Colon (tissue), 2 donors: ENCODE results near the gene ARHGEF12.

Experiments
- FAIRE-seq: peaks from 2 replicates; lab custom pipeline; 2012; peaks lifted over from hg19 to GRCh38; lab: Jason Lieb, UNC
- donor health status: control.
- donor health status: control.

The ARHGEF12 gene

GRCh38 chr11:120517801-120518291, 181.6 kb downstream of the ARHGEF12 start:
- no peak for FAIRE-seq

GRCh38 chr11:120518356-120518755, 182.1 kb downstream of the ARHGEF12 start:
- FAIRE-seq = no peak

GRCh38 chr11:120519474-120519873, 183.3 kb downstream of the ARHGEF12 start:
- FAIRE-seq = no peak

GRCh38 chr11:120520091-120520822, 184.0 kb downstream of the ARHGEF12 start:
- FAIRE-seq = no peak

DNA sequence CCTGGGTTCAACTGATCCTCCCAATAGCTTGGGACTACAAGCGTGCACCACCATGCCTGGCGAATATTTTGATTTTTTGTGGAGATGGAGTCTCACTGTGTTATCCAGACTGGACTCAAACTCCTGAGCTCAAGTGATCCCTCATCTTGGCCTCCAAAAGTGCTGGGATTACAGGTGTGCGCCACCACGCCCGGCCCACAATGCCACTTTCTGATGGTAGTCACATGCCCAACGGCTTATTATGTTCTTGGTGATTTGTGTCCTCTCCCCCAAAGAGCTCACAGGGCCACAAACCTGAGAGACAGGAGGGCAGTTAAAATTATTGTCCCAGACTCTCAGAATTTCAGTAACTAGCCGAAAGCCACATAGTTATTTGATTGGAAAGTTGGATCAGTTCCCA, 185.0 kb downstream of the ARHGEF12 start:
- FAIRE-seq = no peak

- FAIRE-seq = no peak
These were observed 185.8 kb downstream of the ARHGEF12 start for GRCh38 chr11:120522021-120522420.

GRCh38 chr11:120522736-120523135, 186.5 kb downstream of the ARHGEF12 start:
- no peak for FAIRE-seq

- FAIRE-seq = no peak
These were observed 187.0 kb downstream of the ARHGEF12 start for GRCh38 chr11:120523196-120523595.

- FAIRE-seq = no peak
These were observed 188.4 kb downstream of the ARHGEF12 start for GRCh38 chr11:120524536-120525085.

DNA sequence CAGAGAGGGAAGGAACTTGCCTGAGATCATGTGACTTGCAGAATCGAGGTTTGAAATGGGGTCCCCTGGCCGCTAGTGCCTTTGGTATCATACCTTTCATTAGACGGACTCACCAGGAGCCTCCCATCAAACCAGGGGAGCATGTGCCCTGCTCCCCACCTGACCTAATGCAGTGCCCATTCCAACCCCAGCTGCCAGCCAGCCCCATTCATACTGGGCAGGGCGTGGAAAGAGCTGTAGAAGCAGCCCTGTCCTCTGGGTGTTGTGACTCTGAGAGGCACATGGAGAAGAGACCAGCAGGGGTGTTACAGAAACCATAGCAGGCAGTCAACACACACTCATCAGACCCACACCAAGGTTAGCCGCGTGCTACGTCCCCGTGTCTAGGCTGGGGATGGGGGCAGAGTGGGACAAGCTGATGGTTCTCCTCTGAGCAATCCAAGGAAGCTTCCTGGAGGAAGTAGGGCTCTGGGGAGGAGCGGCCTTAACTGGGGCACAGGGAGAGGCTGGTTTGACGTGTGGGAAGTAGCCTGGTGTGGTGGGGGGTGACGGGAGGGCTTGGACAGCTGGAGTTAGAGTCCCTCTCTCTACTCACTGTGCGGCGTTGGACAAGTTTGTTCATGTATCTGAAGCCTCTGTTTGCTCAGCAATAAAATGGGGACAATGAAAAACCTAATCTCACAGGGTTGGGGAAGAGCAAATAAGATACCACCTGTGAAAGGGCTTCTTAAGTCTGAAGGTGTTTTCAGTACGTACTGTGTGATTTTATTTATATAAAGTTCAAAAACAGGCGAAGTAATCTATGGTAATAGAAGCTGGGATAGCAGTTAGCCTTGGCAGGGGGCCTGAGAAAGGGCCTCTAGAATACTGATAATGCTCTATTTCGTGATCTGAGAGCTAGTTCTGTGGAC, 189.3 kb downstream of the ARHGEF12 start:
- no peak for FAIRE-seq

GRCh38 chr11:120526241-120526640, 190.0 kb downstream of the ARHGEF12 start:
- no peak for FAIRE-seq

DNA sequence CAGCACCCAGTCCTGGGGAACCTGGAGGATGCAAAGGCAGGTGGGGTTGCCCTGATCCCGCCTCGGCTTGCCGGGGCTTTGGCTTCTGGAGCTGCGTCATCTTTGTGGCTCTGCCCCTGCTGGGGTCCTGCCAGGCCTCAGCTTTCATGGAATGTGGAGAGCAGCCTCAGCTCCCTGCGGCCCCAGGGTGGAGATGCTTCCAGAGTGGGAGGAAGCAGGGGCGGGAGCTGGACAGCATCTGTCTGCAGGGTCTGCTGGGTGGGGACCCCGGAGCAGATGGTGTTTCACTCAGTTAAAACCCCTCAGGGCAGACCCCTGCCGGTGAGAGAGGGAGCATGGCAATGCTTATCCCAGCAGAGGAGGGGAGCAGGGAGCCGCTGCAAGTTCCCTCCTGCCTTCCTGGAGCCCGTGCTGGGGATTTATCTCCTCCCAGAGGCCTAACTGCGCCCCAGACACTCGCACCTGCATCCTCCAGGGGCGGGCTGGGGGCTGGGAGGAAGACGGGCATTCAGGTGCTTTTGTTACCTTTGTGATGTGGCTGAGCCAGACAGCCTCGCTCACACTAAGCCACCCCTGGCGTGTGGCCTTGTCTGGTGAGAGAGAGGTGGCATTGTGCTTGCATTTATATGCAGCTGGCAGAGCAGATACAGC, 191.0 kb downstream of the ARHGEF12 start:
- FAIRE-seq = no peak

DNA sequence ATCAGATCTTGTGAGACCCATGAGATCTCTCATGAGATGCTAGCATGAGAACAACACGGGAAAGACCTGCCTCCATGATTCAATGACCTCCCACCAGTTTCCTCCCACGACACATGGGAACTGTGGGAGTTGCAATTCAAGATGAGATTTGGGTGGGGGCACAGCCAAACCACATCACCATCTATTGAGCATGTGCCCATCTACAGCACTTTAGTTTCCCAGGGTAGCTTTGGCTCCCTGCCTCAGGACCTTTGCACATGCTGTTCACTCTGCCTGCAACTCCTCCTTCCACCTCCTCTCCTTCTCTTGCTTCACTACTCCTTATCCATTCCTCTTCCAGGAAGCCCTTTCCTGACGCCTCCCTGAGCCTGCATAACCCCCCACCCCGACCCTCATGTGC, 192.5 kb downstream of the ARHGEF12 start:
- FAIRE-seq = no peak

DNA sequence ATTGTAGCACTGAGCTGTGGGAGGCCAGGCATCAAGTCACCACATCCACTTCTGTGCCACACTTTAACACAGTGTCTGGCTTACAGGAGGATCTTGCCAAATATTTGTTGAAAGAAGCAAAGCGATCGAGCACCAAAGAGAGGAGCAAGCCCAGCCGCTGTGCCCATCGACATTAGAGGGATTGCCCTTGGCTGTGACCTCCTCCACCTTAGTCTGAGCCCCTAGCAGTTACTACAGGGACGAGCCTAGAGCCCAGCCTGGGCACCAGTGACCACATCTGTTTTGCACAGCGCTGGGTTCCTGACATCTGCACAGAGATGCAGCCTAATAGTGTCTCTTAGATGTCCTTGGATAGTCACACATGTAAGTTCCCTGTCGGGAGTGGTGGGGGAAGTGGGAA, 193.0 kb downstream of the ARHGEF12 start:
- no peak for FAIRE-seq

DNA sequence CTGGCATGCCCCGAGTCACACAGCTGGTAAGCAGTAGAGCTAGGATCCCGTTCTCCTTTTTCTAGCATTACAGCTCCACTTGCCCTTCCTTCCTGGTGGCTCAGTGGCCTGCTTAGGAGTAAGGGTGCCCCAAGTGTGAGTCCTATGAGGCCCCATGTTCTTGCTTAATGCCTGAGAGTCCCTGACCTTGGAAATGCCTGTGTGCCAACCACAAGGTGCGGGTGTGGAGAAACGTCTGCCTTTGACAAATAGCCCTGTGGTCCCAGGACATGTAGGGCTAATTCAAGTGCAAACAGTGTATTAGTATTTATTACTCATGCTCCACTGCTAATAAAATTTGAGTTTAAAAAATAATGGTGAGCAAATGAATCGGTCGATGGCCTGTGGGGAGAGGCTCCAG, 193.7 kb downstream of the ARHGEF12 start:
- no peak for FAIRE-seq

DNA sequence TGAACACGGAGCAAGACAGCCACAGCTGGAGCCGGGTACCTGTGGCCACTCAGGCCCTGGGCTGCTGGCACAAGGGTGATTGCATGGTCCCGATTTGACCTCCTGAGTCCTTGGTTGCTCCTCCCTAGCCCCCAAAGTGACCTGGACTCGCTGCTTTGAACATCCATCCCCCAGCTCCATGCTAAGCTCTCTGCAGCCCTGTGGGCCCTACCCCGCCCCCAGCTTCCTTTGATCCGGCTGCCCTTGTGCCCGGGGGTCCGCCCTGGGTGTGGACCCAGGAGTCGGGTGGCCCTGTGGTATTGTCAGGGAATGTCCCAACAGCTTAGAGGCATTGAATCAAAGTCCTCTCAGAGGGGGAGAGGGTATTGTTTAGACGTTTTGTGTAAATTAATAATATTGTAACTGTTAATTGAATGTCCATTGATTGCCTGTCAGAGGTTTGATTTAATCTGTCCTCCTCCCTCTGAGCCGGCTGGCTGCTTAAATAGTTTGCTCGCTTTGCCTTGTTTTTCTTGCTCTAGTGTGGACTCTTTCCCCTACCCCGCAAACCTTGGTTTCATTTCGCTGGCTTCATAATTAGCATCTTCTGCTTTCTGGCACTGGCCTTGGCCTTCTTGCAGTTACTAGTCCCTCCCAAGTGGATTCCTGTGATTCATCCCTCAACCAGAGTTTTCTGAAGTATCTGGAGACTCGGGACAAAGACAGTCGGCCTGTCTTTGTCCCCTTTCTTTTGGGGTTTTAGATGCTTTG, 196.0 kb downstream of the ARHGEF12 start:
- no peak for FAIRE-seq

GRCh38 chr11:120532832-120533196, 196.6 kb downstream of the ARHGEF12 start:
- FAIRE-seq = no peak

- FAIRE-seq = no peak
These were observed 200.0 kb downstream of the ARHGEF12 start for GRCh38 chr11:120536091-120536796.

- FAIRE-seq = no peak
These were observed 200.6 kb downstream of the ARHGEF12 start for GRCh38 chr11:120536797-120537169.

- no peak for FAIRE-seq
These were observed 201.8 kb downstream of the ARHGEF12 start for GRCh38 chr11:120537996-120538395.

DNA sequence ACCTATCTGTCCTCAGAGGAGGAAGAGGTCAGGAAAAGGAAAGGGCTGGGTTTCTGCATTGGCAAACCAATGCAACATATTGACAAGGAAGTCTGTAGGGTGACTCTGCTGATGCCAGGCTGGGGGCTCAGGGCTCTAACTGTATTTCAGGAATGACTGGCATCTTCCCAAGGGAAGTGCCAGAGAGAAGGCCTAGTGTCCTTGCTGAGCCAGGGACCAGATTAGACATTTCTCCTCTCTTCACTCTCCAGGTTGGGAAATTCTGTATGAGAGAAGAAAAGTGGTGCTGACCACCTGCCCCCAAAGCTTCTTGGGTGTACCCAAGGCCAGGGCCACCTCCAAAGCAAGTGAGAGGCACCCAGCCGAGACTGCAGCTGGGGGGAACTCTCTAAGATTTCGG, 202.5 kb downstream of the ARHGEF12 start:
- FAIRE-seq = no peak
